OCI-LY1 (cell line): Measurements from ENCODE around the gene ABCG8.

ENCODE experiments used
- H2AFZ ChIP-seq: fragments of 200-600 bp; sonication (generic), shearing (Covaris generic); 2 replicates; pipeline ENCODE4 v1.6.0; 2014; ENCODE audit warnings: antibody characterized with exemption, mild to moderate bottlenecking, low read length
- H3F3A ChIP-seq: fragments of 200-600 bp; sonication (generic), shearing (Covaris generic); 2 replicates; pipeline ENCODE4 v1.6.0; 2014; ENCODE audit warnings: mild to moderate bottlenecking, antibody characterized with exemption, low read length, moderate library complexity; ENCODE audit not compliant: insufficient read depth
- H3K27ac ChIP-seq: fragments of 200-600 bp; sonication (generic); 2 replicates; pipeline ENCODE4 v1.5.1; 2014; ENCODE audit warnings: low read length, mixed run types, mild to moderate bottlenecking, low read depth; ENCODE audit not compliant: poor library complexity, severe bottlenecking
- H3K27me3 ChIP-seq: fragments of 200-600 bp; sonication (generic); 2 replicates; pipeline ENCODE4 v1.6.0; 2014; ENCODE audit warnings: antibody characterized with exemption, mild to moderate bottlenecking, low read length, moderate library complexity; ENCODE audit not compliant: insufficient read depth
- H3K36me3 ChIP-seq: fragments of 200-600 bp; sonication (generic); 2 replicates; pipeline ENCODE4 v1.6.1; 2014; ENCODE audit warnings: mild to moderate bottlenecking, antibody characterized with exemption, low read length, moderate library complexity, mixed read lengths; ENCODE audit not compliant: insufficient read depth
- H3K4me1 ChIP-seq: fragments of 200-600 bp; sonication (generic); 2 replicates; pipeline ENCODE4 v1.5.1; 2014; ENCODE audit warnings: mild to moderate bottlenecking, low read length, moderate library complexity; ENCODE audit not compliant: insufficient read depth, severe bottlenecking
- H3K4me2 ChIP-seq: fragments of 200-600 bp; sonication (generic), shearing (Covaris generic); 2 replicates; pipeline ENCODE4 v1.6.1; 2014; ENCODE audit warnings: low read length
- H3K4me3 ChIP-seq: fragments of 200-600 bp; sonication (generic); 2 replicates; pipeline ENCODE4 v1.5.1; 2014; ENCODE audit warnings: low read length, low read depth, mild to moderate bottlenecking, mixed read lengths; ENCODE audit not compliant: poor library complexity, severe bottlenecking
- H3K79me2 ChIP-seq: fragments of 200-600 bp; shearing (Covaris generic); 2 replicates; pipeline ENCODE4 v1.6.1; 2016; ENCODE audit warnings: mixed run types, low read length, mixed read lengths; ENCODE audit not compliant: insufficient read depth
- H3K9ac ChIP-seq: fragments of 200-600 bp; sonication (generic), shearing (Covaris generic); 2 replicates; pipeline ENCODE4 v1.6.1; 2014; ENCODE audit warnings: mild to moderate bottlenecking, low read length, mixed read lengths
- H3K9me2 ChIP-seq: fragments of 200-600 bp; sonication (generic), shearing (Covaris generic); 2 replicates; pipeline ENCODE4 v1.6.1; 2014; ENCODE audit warnings: low read depth, mild to moderate bottlenecking, low read length, mixed read lengths
- H3K9me3 ChIP-seq: fragments of 200-600 bp; shearing (Covaris generic); 2 replicates; pipeline ENCODE4 v1.6.1; 2014; ENCODE audit warnings: low read length, mixed read lengths
- H4K20me1 ChIP-seq: fragments of 200-600 bp; sonication (generic), shearing (Covaris generic); 2 replicates; pipeline ENCODE4 v1.6.0; 2016; ENCODE audit warnings: mild to moderate bottlenecking, low read length; ENCODE audit not compliant: insufficient read depth
- EZH2 ChIP-seq: fragments of 200-600 bp; sonication (generic), shearing (Covaris generic); IDR thresholded peaks from 2 replicates; pipeline ENCODE4 v1.8.0; 2017; ENCODE audit warnings: borderline replicate concordance, mixed run types, mild to moderate bottlenecking, antibody characterized with exemption, low read length, moderate library complexity, mixed read lengths
- TF ChIP-seq, protein P1 (sequence below): fragments of 200-600 bp; sonication (generic), shearing (Covaris generic); IDR thresholded peaks from 2 replicates; pipeline ENCODE4 v1.5.1; 2017; ENCODE audit warnings: mild to moderate bottlenecking, antibody characterized with exemption, low read length, moderate library complexity, mixed read lengths

Gene ABCG8

DNA sequence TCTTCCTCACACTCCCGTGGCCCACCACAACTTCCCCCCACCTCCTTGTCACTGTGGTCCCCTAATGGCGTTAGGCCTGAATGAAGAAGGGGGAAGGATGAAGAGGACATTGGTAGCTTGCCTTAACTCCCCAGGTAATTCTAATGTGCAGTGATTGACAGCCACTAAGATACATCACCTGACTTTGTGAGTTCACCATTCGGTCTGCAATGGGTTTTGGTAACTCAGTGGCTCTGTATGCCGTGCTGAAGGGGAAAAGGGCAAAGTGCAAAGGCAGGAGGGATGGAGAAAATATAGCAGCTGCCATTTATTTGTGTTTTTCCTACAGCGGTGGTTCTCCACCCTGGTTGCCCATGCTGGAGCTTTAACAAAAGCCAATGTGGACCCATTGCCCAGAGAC lies 42.2 kb downstream of the ABCG8 start:
- no peak for TF ChIP-seq EZH2
- TF ChIP-seq, protein P1, sequence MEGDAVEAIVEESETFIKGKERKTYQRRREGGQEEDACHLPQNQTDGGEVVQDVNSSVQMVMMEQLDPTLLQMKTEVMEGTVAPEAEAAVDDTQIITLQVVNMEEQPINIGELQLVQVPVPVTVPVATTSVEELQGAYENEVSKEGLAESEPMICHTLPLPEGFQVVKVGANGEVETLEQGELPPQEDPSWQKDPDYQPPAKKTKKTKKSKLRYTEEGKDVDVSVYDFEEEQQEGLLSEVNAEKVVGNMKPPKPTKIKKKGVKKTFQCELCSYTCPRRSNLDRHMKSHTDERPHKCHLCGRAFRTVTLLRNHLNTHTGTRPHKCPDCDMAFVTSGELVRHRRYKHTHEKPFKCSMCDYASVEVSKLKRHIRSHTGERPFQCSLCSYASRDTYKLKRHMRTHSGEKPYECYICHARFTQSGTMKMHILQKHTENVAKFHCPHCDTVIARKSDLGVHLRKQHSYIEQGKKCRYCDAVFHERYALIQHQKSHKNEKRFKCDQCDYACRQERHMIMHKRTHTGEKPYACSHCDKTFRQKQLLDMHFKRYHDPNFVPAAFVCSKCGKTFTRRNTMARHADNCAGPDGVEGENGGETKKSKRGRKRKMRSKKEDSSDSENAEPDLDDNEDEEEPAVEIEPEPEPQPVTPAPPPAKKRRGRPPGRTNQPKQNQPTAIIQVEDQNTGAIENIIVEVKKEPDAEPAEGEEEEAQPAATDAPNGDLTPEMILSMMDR: no peak
- Histone ChIP-seq H3K79me2 (no peaks in the 10 kb centered on the region), H3K9me3 (no peaks in the 10 kb centered on the region), H3K4me2 (no peak overlapping the region), H4K20me1 (no peaks in the 10 kb centered on the region), H3K9ac (no peak overlapping the region), H3K9me2 (no peaks in the 10 kb centered on the region), H3K27me3 (no peaks in the 10 kb centered on the region), H3K4me1 (no peaks in the 10 kb centered on the region), H3F3A (no peaks in the 10 kb centered on the region), H3K27ac (no peak overlapping the region), H2AFZ (no peak overlapping the region), H3K4me3 (no peak overlapping the region), H3K36me3 (0 out of 2 replicates have a peak, but pooled peaks cover 4% of the 10 kb centered on the region)

DNA sequence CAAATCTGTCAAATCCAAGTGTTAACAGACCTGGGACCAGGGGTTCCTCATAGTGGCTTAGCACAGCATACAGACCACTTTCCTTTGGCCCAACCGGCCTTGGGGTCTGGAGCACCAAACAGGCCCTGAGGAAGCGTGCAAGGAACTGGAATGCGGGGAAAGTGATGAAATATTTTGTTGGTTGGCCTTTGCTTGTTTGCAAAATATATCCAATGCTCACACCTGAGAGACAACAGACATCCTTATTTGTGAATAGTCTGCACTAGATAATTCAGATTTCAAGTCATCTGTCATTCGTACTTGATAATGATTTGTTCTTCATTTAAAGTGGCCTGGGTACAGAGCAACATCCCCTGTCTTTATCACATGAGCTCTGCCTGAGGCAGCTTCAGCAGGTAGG lies 43.5 kb downstream of the ABCG8 start:
- Histone ChIP-seq H3K4me3 (no peak overlapping the region), H3F3A (no peaks in the 10 kb centered on the region), H3K4me1 (no peaks in the 10 kb centered on the region), H2AFZ (no peak overlapping the region), H3K9ac (no peak overlapping the region), H3K27me3 (no peaks in the 10 kb centered on the region), H3K9me2 (no peaks in the 10 kb centered on the region), H4K20me1 (no peaks in the 10 kb centered on the region), H3K4me2 (no peak overlapping the region), H3K36me3 (peaks cover 13% of the 10 kb centered on the region), H3K27ac (no peak overlapping the region), H3K9me3 (no peaks in the 10 kb centered on the region), H3K79me2 (no peaks in the 10 kb centered on the region)
- TF ChIP-seq EZH2: no peak

DNA sequence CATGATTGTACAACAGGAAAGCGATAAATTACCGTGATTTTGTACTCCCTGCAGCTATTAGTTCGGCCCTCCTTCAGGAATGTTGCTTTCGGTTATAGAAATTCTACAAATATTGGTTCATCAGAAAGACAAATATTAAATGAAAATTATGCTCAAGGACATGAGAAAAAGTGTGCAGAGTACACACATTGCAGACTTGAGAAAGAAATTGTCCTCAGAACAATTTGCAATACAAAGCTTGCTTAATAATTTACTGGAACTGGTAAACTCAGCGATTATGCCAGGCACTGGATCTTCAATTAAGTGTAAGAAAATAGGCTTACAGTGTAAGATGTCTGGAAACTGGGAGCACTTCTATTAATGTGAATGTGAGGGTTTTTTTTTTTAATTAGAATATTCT lies 45.9 kb downstream of the ABCG8 start:
- Histone ChIP-seq H2AFZ (no peak overlapping the region), H4K20me1 (no peaks in the 10 kb centered on the region), H3K27me3 (no peaks in the 10 kb centered on the region), H3K4me3 (no peak overlapping the region), H3K27ac (no peak overlapping the region), H3K9me2 (no peaks in the 10 kb centered on the region), H3K4me1 (no peaks in the 10 kb centered on the region), H3K4me2 (no peak overlapping the region), H3K36me3 (peaks cover 37% of the 10 kb centered on the region), H3K9ac (no peak overlapping the region), H3K79me2 (no peaks in the 10 kb centered on the region), H3K9me3 (no peaks in the 10 kb centered on the region), H3F3A (no peaks in the 10 kb centered on the region)
- TF ChIP-seq, protein P1: no peak
- TF ChIP-seq EZH2: no peak

DNA sequence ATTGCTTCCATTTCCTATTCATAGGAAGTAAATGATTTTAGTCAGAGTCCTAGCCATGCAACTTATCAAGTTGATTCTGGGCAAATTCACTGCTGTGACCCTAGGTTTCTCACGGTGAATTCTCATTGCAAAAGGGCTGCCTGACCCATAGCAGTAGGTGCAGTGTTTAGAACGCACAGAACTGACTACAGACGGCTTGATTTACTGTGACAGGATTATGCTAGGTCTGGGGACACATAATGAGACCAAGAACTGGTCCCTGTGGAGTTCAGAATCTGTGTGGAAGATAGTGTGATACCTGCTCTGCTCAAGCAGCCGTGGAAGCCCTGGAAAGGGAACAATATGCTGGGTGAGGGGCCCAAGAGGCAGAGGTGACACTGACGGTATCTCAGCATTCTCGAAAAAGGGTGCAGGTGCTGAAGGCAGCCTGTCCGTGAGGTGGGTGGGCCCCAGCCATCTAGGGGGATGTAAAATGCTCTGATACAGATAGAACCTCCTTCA lies 46.4 kb downstream of the ABCG8 start:
- H2AFZ ChIP-seq: no peak overlapping the region
- no peaks in the 10 kb centered on the region for H3K27me3 ChIP-seq
- no peak overlapping the region for H3K27ac ChIP-seq
- no peak overlapping the region for H3K4me3 ChIP-seq
- no peak overlapping the region for H3K4me2 ChIP-seq
- no peaks in the 10 kb centered on the region for H3K79me2 ChIP-seq
- TF ChIP-seq, protein P1: no peak
- TF ChIP-seq EZH2: no peak
- no peaks in the 10 kb centered on the region for H3F3A ChIP-seq
- no peak overlapping the region for H3K9ac ChIP-seq
- no peaks in the 10 kb centered on the region for H3K4me1 ChIP-seq
- peaks cover 41% of the 10 kb centered on the region for H3K36me3 ChIP-seq
- no peaks in the 10 kb centered on the region for H3K9me2 ChIP-seq
- H4K20me1 ChIP-seq: no peaks in the 10 kb centered on the region
- no peaks in the 10 kb centered on the region for H3K9me3 ChIP-seq
